ENCODE data around the gene RHOT2.

GRCh38 chr16:705431-706188 is 37.7 kb downstream of the RHOT2 start, which contains the start of gene FBXL16:
- TF ChIP-seq CTCF (IDR thresholded peaks at IDR 0.05) (no peak), EP300 (IDR thresholded peaks at IDR 0.05) (no peak)
